ENCODE measurements around the gene FAM117B. TPM values are rescaled to one million over a fixed set of nuclear protein-coding genes. Genes with fewer than 3 reads are reported as not detected.

The FAM117B gene
- total RNA-seq, 1 experiment from 2014 or later, result 24.0 TPM

DNA sequence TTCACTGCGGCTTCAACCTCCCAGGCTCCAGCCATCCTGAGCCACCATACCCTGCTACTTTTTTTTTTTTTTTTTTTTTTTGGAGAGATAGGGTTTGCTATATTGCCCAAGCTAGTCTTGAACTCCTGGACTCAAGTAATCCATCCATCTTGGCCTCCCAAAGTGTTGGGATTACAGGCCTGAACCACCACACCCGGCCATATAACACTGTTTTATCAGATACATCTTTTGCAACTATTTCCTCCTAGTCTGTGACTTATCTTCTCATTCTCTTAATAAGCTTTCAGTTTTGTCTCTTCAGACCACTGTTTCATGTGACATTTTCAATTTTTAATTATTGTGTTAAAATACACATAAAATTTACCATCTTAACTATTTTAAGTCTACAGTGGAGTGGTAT, 35.7 kb upstream of the FAM117B start:
- H2AK5ac ChIP-seq (ENCODE audit: insufficient read length, low read length), result no peak overlapping the region
- no peaks in the 10 kb centered on the region for H3K79me1 ChIP-seq (ENCODE audit: insufficient read depth, low read depth, low read length, poor library complexity, severe bottlenecking)
- H3T11ph ChIP-seq (ENCODE audit: low read length), result no peak overlapping the region
- H3K23me2 ChIP-seq (ENCODE audit: insufficient read length, low read depth, low read length, poor library complexity, severe bottlenecking), result no peaks in the 10 kb centered on the region
- no peaks in the 10 kb centered on the region for H3K27me3 ChIP-seq (ENCODE audit: insufficient read depth, low read length)
- no peaks in the 10 kb centered on the region for H4K20me1 ChIP-seq (ENCODE audit: control insufficient read depth, insufficient read depth, insufficient read length)
- Mint-ChIP-seq H3K4me1 (peaks cover 0 to 4% of the 10 kb centered on the region in 2 experiments; a peak in 3 of 4 replicates), H3K27ac (no peak overlapping the region), H3K4me3 (no peak overlapping the region), H3K36me3 (ENCODE audit: insufficient read depth in 1 of 3, low read depth in 3 of 3) (no peaks in the 10 kb centered on the region), H3K27me3 (ENCODE audit: low read depth) (no peaks in the 10 kb centered on the region), H3K9me3 (no peaks in the 10 kb centered on the region)
- H3K79me2 ChIP-seq (ENCODE audit: insufficient read depth, low read length), result no peaks in the 10 kb centered on the region
- no peak overlapping the region for H3K27ac ChIP-seq (ENCODE audit: insufficient read length, low read depth, low read length)
- H3K4me1 ChIP-seq (ENCODE audit: insufficient read depth, low read length), result no peaks in the 10 kb centered on the region
- no peak overlapping the region for H3K4me2 ChIP-seq (ENCODE audit: insufficient read depth, insufficient read length, low read length)
- no peak overlapping the region for H2BK20ac ChIP-seq (ENCODE audit: low read depth, low read length, poor library complexity, severe bottlenecking)
- H4K5ac ChIP-seq (ENCODE audit: insufficient read length, low read depth, low read length), result no peak overlapping the region
- no peaks in the 10 kb centered on the region for H3K9me3 ChIP-seq (ENCODE audit: control insufficient read depth, low read depth, low read length)
- H3K9ac ChIP-seq (ENCODE audit: extremely low read depth, insufficient read length, low read length), result no peak overlapping the region
- no peak overlapping the region for H2BK5ac ChIP-seq (ENCODE audit: insufficient read length, low read length)
- H2AFZ ChIP-seq (ENCODE audit: low read length), result no peak overlapping the region
- H3K56ac ChIP-seq (ENCODE audit: insufficient read length, low read depth, low read length), result no peak overlapping the region
- H4K91ac ChIP-seq (ENCODE audit: insufficient read length, low read depth, low read length), result no peak overlapping the region
- no peak overlapping the region for H2BK15ac ChIP-seq (ENCODE audit: low read depth, low read length)
- H3K18ac ChIP-seq (ENCODE audit: insufficient read length, low read depth, low read length), result no peak overlapping the region
- no peak overlapping the region for H3K4ac ChIP-seq (ENCODE audit: low read depth, low read length)
- WGBS (ENCODE audit: extremely low coverage, insufficient read length, low lambda C conversion rate), result no CpG with 5 or more reads among the region's 2 CpGs
- H2BK120ac ChIP-seq (ENCODE audit: low read depth, low read length, poor library complexity, severe bottlenecking), result no peak overlapping the region
- DNase-seq, result no peak
- H2BK12ac ChIP-seq (ENCODE audit: insufficient read length, low read depth, low read length), result no peak overlapping the region
- TF ChIP-seq, protein P1, sequence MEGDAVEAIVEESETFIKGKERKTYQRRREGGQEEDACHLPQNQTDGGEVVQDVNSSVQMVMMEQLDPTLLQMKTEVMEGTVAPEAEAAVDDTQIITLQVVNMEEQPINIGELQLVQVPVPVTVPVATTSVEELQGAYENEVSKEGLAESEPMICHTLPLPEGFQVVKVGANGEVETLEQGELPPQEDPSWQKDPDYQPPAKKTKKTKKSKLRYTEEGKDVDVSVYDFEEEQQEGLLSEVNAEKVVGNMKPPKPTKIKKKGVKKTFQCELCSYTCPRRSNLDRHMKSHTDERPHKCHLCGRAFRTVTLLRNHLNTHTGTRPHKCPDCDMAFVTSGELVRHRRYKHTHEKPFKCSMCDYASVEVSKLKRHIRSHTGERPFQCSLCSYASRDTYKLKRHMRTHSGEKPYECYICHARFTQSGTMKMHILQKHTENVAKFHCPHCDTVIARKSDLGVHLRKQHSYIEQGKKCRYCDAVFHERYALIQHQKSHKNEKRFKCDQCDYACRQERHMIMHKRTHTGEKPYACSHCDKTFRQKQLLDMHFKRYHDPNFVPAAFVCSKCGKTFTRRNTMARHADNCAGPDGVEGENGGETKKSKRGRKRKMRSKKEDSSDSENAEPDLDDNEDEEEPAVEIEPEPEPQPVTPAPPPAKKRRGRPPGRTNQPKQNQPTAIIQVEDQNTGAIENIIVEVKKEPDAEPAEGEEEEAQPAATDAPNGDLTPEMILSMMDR (conservative IDR thresholded peaks at IDR 0.05), result no peak
- no peak overlapping the region for H3K14ac ChIP-seq (ENCODE audit: insufficient read depth, low read length)
- H4K8ac ChIP-seq (replicated peaks; ENCODE audit: insufficient read length, low read depth, low read length), result no peak overlapping the region
- no peak overlapping the region for H3K23ac ChIP-seq (ENCODE audit: insufficient read length, low read depth, low read length)

All from H9 (cell line).